Measurements from ENCODE around the gene NTNG1. TPM values are rescaled to one million over a fixed set of nuclear protein-coding genes. Genes with fewer than 3 reads are reported as not detected.

NTNG1 gene
- total and polyA plus RNA-seq, 2 of the 8 experiments (the other 6 are each of a cell fraction or from before 2014, with no cell fraction given): 1.2 to 4.1 TPM

GRCh38 chr1:107132195-107132594 lies 8.6 kb upstream of the NTNG1 start (continued):
- TF ChIP-seq, protein P1, sequence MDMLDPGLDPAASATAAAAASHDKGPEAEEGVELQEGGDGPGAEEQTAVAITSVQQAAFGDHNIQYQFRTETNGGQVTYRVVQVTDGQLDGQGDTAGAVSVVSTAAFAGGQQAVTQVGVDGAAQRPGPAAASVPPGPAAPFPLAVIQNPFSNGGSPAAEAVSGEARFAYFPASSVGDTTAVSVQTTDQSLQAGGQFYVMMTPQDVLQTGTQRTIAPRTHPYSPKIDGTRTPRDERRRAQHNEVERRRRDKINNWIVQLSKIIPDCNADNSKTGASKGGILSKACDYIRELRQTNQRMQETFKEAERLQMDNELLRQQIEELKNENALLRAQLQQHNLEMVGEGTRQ (IDR thresholded peaks at IDR 0.05; ENCODE audit: low read length): no peak
